HEK293 (cell line): ENCODE measurements around the gene RPS6KA5.

Source experiments
- CTCF ChIA-PET: fragments of 350-600 bp; formaldehyde crosslinking; extraction: SDS; loops from one replicate; lab custom pipeline; 2021; ENCODE audit warnings: antibody characterized with exemption; lab: Yijun Ruan, JAX
- POLR2A ChIA-PET: fragments of 300-600 bp; formaldehyde crosslinking; extraction: SDS; loops from one replicate; lab custom pipeline; 2020; ENCODE audit warnings: antibody characterized with exemption, inconsistent platforms; lab: Yijun Ruan, JAX
- H3K27ac ChIP-seq: fragments of 200-500 bp; sonication (Bioruptor generic); 2 replicates; pipeline ENCODE4 v1.5.1; 2014; ENCODE audit warnings: low read depth, low read length, control low read depth, inconsistent platforms; ENCODE audit errors: extremely low read depth
- H3K36me3 ChIP-seq, 2 experiments: fragments of 200-500 bp in 1 of 2; sonication (Bioruptor generic) in 1 of 2; 1 replicate in 1 of 2; 2 replicates in 1 of 2; pipeline ENCODE4 v1.5.1; 2014 to 2017; ENCODE audit warnings: inconsistent platforms in 2 of 2, low read length in 2 of 2; ENCODE audit not compliant: control insufficient read depth in 2 of 2, insufficient read depth in 1 of 2
- H3K4me1 ChIP-seq: fragments of 200-500 bp; sonication (Bioruptor generic); 2 replicates; pipeline ENCODE4 v1.5.1; 2014; ENCODE audit warnings: mild to moderate bottlenecking, low read length, inconsistent platforms; ENCODE audit not compliant: control insufficient read depth, insufficient read depth
- H3K4me3 ChIP-seq: 2 replicates; pipeline ENCODE4 v1.5.1; 2011; ENCODE audit warnings: low read depth, mild to moderate bottlenecking, control low read depth, low read length, moderate library complexity
- H3K9me3 ChIP-seq: fragments of 200-500 bp; sonication (Bioruptor generic); 2 replicates; pipeline ENCODE4 v1.5.1; 2014; ENCODE audit warnings: low read depth, low read length, inconsistent platforms; ENCODE audit not compliant: control insufficient read depth, insufficient read depth
- KLF1 ChIP-seq: fragments of 450-650 bp; formaldehyde crosslinking; IDR thresholded peaks from 2 replicates; pipeline ENCODE4 v1.5.1; 2016; ENCODE audit warnings: missing biosample characterization, missing genetic modification characterization
- KLF7 ChIP-seq: fragments of 450-650 bp; formaldehyde crosslinking; IDR thresholded peaks from 2 replicates; pipeline ENCODE4 v1.5.1; 2016; ENCODE audit warnings: missing biosample characterization, missing genetic modification characterization, borderline replicate concordance
- ZBTB26 ChIP-seq: fragments of 450-650 bp; formaldehyde crosslinking; optimal IDR thresholded peaks from 2 replicates; pipeline ENCODE3; 2016; ENCODE audit warnings: missing biosample characterization, mild to moderate bottlenecking, missing genetic modification characterization
- ZBTB8A ChIP-seq: fragments of 450-650 bp; formaldehyde crosslinking; IDR thresholded peaks from 2 replicates; pipeline ENCODE4 v1.5.1; 2016; ENCODE audit warnings: missing biosample characterization, missing genetic modification characterization
- ZFHX2 ChIP-seq: fragments of 450-650 bp; formaldehyde crosslinking; conservative IDR thresholded peaks from 2 replicates; pipeline ENCODE4 v1.5.1; 2016; ENCODE audit warnings: missing biosample characterization, missing genetic modification characterization
- ZIC2 ChIP-seq: fragments of 450-650 bp; formaldehyde crosslinking; IDR thresholded peaks from 2 replicates; pipeline ENCODE4 v1.5.1; 2016; ENCODE audit warnings: missing biosample characterization, missing genetic modification characterization
- ZNF112 ChIP-seq: fragments of 450-650 bp; formaldehyde crosslinking; IDR thresholded peaks from 2 replicates; pipeline ENCODE4 v1.5.0; 2017; ENCODE audit warnings: missing biosample characterization, missing genetic modification characterization
- ZNF140 ChIP-seq: fragments of 450-650 bp; formaldehyde crosslinking; IDR thresholded peaks from 2 replicates; pipeline ENCODE4 v1.5.1; 2016; ENCODE audit warnings: missing biosample characterization, missing genetic modification characterization
- ZNF174 ChIP-seq: fragments of 450-650 bp; formaldehyde crosslinking; IDR thresholded peaks from 2 replicates; pipeline ENCODE4 v1.5.0; 2017; ENCODE audit warnings: missing biosample characterization, mild to moderate bottlenecking, missing genetic modification characterization
- ZNF19 ChIP-seq: fragments of 450-650 bp; formaldehyde crosslinking; IDR thresholded peaks from 2 replicates; pipeline ENCODE4; 2016; ENCODE audit warnings: missing biosample characterization, missing genetic modification characterization, low read depth
- ZNF211 ChIP-seq: fragments of 450-650 bp; formaldehyde crosslinking; IDR thresholded peaks from 2 replicates; pipeline ENCODE4 v1.5.1; 2016; ENCODE audit warnings: low read depth, missing biosample characterization, missing genetic modification characterization
- ZNF26 ChIP-seq: fragments of 450-650 bp; formaldehyde crosslinking; IDR thresholded peaks from 2 replicates; pipeline ENCODE4 v1.5.1; 2016; ENCODE audit warnings: missing biosample characterization, missing genetic modification characterization
- ZNF266 ChIP-seq: fragments of 450-650 bp; formaldehyde crosslinking; IDR thresholded peaks from 2 replicates; pipeline ENCODE4 v1.5.1; 2016; ENCODE audit warnings: missing biosample characterization, missing genetic modification characterization, low read depth
- ZNF311 ChIP-seq: fragments of 450-650 bp; formaldehyde crosslinking; IDR thresholded peaks from 2 replicates; pipeline ENCODE4 v1.5.1; 2017; ENCODE audit warnings: missing biosample characterization, missing genetic modification characterization, borderline replicate concordance
- ZNF354C ChIP-seq: fragments of 450-650 bp; formaldehyde crosslinking; IDR thresholded peaks from 2 replicates; pipeline ENCODE4 v1.5.1; 2016; ENCODE audit warnings: missing biosample characterization, missing genetic modification characterization, low read depth, borderline replicate concordance
- ZNF366 ChIP-seq: fragments of 450-650 bp; formaldehyde crosslinking; conservative IDR thresholded peaks from 2 replicates; pipeline ENCODE4 v1.5.1; 2016; ENCODE audit warnings: missing biosample characterization, missing genetic modification characterization
- ZNF514 ChIP-seq: fragments of 450-650 bp; formaldehyde crosslinking; IDR thresholded peaks from 2 replicates; pipeline ENCODE4 v1.5.1; 2016; ENCODE audit warnings: missing biosample characterization, missing genetic modification characterization
- ZNF548 ChIP-seq: fragments of 450-650 bp; formaldehyde crosslinking; IDR thresholded peaks from 2 replicates; pipeline ENCODE4 v1.5.1; 2016; ENCODE audit warnings: missing biosample characterization, missing genetic modification characterization
- ZNF558 ChIP-seq: fragments of 450-650 bp; formaldehyde crosslinking; IDR thresholded peaks from 2 replicates; pipeline ENCODE4 v1.5.1; 2016; ENCODE audit warnings: missing biosample characterization, missing genetic modification characterization
- ZNF580 ChIP-seq: fragments of 450-650 bp; formaldehyde crosslinking; IDR thresholded peaks from 2 replicates; pipeline ENCODE4 v1.5.1; 2016; ENCODE audit warnings: missing biosample characterization, missing genetic modification characterization
- ZNF621 ChIP-seq: fragments of 450-650 bp; formaldehyde crosslinking; IDR thresholded peaks from 2 replicates; pipeline ENCODE4 v1.5.1; 2017; ENCODE audit warnings: missing biosample characterization, missing genetic modification characterization
- ZNF707 ChIP-seq: fragments of 450-650 bp; formaldehyde crosslinking; IDR thresholded peaks from 2 replicates; pipeline ENCODE4 v1.5.1; 2016; ENCODE audit warnings: missing biosample characterization, missing genetic modification characterization
- ZNF777 ChIP-seq: fragments of 450-650 bp; formaldehyde crosslinking; IDR thresholded peaks from 2 replicates; pipeline ENCODE4 v1.5.1; 2017; ENCODE audit warnings: missing biosample characterization, missing genetic modification characterization, borderline replicate concordance
- ZNF792 ChIP-seq: fragments of 450-650 bp; formaldehyde crosslinking; IDR thresholded peaks from 2 replicates; pipeline ENCODE4 v1.5.1; 2016; ENCODE audit warnings: missing biosample characterization, missing genetic modification characterization

Gene RPS6KA5

GRCh38 chr14:90814806-90815571 lies 245.5 kb downstream of the RPS6KA5 start (continued):
- TF ChIP-seq ZNF174 (tag by site-specific recombination) (no peak), ZNF112 (tag by site-specific recombination) (no peak)

- H3K27ac ChIP-seq = no peak overlapping the region
- no peak for TF ChIP-seq ZNF548 (tag by site-specific recombination)
- TF ChIP-seq ZNF621 (tag by site-specific recombination) = no peak
- no peak for TF ChIP-seq KLF7 (tag by site-specific recombination)
- no peak for TF ChIP-seq ZNF354C (tag by site-specific recombination)
- TF ChIP-seq ZFHX2 (tag by site-specific recombination) = no peak
- TF ChIP-seq ZNF514 (tag by site-specific recombination) = no peak
- no peak for TF ChIP-seq ZNF140 (tag by site-specific recombination)
- no peak for TF ChIP-seq ZNF558 (tag by site-specific recombination)
- TF ChIP-seq ZBTB8A (tag by site-specific recombination) = no peak
- no peak for TF ChIP-seq ZNF366 (tag by site-specific recombination)
- no peak for TF ChIP-seq KLF1 (tag by site-specific recombination)
- TF ChIP-seq ZNF19 (tag by site-specific recombination) = no peak
- TF ChIP-seq ZNF26 (tag by site-specific recombination) = no peak
- no peaks in the 10 kb centered on the region for H3K9me3 ChIP-seq
- H3K4me1 ChIP-seq = peaks cover 9% of the 10 kb centered on the region
- H3K4me3 ChIP-seq = no peak overlapping the region
- ChIA-PET CTCF (interaction anchor here (1.1 kb wide), 1 partner anchor 54 kb away, joined by 4 read pairs; no protein-coding TSS in a partner anchor), POLR2A (no interaction called here)
- H3K36me3 ChIP-seq = no peaks in the 10 kb centered on the region
These were observed 247.0 kb downstream of the RPS6KA5 start for GRCh38 chr14:90813442-90813841.

GRCh38 chr14:90812109-90812508 lies 248.3 kb downstream of the RPS6KA5 start:
- Histone ChIP-seq H3K4me1 (peaks cover 9% of the 10 kb centered on the region), H3K9me3 (no peaks in the 10 kb centered on the region), H3K36me3 (no peaks in the 10 kb centered on the region), H3K27ac (no peak overlapping the region), H3K4me3 (no peak overlapping the region)
- ChIA-PET POLR2A (no interaction called here), CTCF (interaction anchor here (0.5 to 1.1 kb wide), 4 partner anchors 53 to 413 kb away, joined by 3 to 4 read pairs (median 4); no protein-coding TSS in a partner anchor)
- no peak for TF ChIP-seq ZNF792 (tag by site-specific recombination)
- no peak for TF ChIP-seq ZNF777
- TF ChIP-seq ZNF266 (tag by site-specific recombination) = no peak
- no peak for TF ChIP-seq ZNF211 (tag by site-specific recombination)
- TF ChIP-seq ZBTB26 (tag by site-specific recombination) = no peak
- TF ChIP-seq ZIC2 (tag by site-specific recombination) = no peak
- TF ChIP-seq ZNF580 (tag by site-specific recombination) = no peak
- TF ChIP-seq ZNF311 (tag by site-specific recombination) = no peak
- no peak for TF ChIP-seq ZNF707 (tag by site-specific recombination)
